GM19240 (cell line): ENCODE results near the gene INSIG1.

Experiments
- DNase-seq: peaks from one replicate; pipeline ENCODE4 v3.0.0; 2011; ENCODE audit warnings: low spot score; ENCODE audit not compliant: insufficient read length

INSIG1 gene

GRCh38 chr7:155300641-155301452 lies 3.2 kb downstream of the INSIG1 start:
- no peak for DNase-seq

- no peak for DNase-seq
Measured at GRCh38 chr7:155303039-155303593, 5.4 kb downstream of the INSIG1 start.

DNA sequence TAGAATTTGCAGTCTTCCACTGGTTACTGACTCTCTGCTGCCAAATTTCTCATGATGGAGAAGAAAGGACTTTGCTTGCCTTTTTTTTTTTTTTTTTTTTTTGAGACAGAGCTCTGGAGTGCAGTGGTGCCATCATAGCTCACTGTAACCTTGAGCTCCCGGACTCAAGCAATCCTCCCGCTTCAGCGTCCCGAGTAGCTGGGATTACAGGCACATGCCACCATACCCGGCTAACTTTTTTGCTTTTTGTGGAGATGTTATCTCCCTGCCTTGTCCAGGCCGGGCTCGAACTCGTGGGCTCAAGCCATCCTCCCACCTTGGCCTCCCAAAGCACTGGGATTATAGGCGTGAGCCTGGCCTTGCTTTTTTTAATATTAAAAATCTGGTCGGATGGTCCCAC lies 6.2 kb downstream of the INSIG1 start:
- no peak for DNase-seq

- no peak for DNase-seq
Measured at GRCh38 chr7:155305231-155305904, 7.7 kb downstream of the INSIG1 start.

DNA sequence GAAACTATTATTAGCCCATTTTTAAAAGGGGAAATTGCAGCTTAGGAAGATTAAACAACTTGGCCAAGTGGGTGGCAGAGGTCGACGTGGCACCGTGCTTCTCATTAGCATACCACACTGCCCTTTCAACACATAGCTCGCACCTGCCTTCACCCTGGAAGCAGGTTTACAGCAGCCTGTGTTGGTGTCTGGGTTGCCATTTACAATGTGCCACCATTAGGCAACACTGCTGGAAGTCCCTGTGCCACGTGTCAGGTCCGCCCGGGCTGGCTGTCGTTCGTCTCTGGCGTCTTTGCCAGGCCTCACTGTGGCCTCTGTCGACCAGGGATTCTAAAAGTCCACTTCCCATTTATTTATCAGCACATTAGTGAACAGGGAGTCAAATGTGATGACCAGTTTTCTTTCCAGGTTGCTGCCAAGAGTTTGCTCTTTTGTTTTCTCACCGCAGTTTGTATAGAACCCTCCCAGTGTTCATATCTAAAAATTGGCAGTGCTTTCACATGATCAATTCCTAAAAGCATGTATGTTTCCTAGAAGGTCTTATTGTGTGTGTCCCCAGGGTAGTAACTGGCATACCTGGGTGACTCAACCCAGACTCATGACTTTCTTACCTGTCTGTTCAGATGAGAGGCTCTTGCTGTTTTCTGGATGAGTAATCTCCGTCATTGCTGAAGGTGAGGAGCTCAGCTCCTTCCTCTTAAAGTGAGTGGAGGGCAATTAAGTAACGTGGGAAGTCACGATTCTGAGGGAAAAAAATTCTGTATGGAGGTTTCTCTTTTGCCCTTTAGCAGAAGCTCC lies 9.2 kb downstream of the INSIG1 start:
- no peak for DNase-seq

GRCh38 chr7:155308330-155309020 lies 10.8 kb downstream of the INSIG1 start:
- no peak for DNase-seq

DNA sequence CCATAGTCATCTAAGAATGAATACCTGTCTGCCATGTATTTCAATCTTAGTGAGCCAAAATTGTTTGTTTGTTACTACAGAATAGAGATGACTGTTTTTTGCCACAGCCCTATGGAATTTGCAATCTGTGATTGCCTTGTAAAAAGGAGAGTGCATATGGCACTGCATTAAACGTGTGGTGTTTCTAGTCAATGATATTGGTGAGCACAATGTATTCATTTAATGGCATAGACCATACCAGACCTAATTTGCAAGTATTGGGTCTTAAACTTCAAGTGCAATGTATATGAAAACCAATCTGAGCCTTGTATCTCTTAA lies 11.3 kb downstream of the INSIG1 start:
- no peak for DNase-seq

DNA sequence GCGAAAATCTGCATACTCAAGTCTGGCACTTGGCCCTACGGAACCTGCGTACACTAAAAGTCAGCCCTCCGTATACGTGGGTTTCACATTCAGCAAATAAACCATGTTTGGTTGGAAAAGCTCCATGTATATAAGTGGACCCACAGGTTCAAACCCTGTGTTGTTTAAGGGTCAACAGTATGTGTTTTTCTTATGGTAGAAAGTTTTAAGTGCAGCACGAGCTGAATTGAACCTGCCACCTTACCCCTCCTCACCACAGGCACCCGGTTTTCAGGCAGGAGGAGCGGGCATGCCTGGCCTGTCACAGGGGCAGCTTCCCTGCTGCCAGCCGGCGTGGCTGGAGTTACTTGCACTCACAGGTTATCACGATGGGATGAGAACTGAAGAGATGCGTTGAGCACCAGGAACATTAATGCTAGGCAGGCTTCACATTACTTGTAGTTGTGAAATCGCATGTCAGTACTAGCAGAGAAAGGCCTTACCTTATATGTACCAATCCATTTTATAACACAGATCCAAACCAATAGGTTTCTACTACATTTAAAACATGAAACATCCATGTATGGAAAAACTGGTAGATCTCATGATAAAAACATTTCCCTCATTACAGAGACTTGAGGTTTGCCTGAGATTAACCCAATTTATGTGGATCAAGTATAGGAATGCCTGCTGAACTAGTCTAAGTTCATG lies 12.9 kb downstream of the INSIG1 start:
- no peak for DNase-seq

DNA sequence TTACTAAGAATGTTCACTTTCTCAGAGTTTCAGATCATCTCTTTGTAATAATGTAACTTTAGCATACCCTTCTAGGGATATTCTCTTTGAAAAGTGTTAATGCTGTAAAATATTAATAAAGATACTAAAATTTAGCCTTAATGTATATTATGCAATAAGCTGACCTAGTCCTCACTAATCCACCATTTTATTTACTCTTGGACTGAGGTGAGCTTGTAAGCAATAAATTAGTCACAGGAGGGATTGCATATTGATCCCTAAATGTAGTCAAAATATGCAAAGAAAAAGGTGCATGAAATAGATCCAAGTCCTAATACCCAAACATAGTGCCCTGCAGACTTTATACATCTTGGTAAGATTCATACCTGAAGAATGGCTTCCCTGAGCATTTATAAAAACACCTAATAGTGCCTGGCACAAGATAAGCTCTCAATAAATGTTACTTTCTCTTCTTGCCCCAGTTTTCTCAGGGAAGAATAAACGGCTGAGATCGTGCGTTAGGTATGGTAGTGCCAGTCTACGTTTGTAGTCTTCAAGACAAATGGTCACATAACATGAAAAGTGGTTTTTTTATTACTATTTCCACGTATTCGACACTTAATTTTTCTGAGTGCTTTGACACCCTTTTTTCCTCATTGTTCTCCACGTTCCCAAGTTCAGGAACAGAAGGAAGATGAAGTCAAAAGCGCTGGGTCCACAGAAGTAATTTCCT lies 14.3 kb downstream of the INSIG1 start:
- DNase-seq: no peak

- DNase-seq: no peak
Measured at GRCh38 chr7:155312633-155313032, 15.0 kb downstream of the INSIG1 start.

DNA sequence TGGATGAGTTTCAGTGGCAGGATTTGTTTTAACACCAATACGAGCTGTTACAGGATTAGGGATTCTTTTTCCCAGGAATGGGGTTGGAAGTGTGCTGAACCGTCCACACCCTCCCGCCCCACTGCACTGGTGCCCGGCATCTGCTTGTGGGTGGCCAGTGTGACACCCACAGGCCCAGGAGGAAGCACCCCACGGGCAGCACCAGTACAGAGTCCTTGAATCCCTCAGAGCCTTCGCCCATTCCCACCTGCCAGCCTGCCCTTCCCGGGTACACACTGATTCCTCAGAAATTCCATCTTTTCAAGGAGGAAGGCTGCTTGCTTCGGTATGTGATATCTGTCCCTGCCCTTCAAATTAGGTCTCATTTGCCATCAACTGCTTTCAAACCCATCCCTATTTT lies 15.4 kb downstream of the INSIG1 start:
- DNase-seq: no peak

GRCh38 chr7:155315977-155316376 lies 18.3 kb downstream of the INSIG1 start:
- no peak for DNase-seq

DNA sequence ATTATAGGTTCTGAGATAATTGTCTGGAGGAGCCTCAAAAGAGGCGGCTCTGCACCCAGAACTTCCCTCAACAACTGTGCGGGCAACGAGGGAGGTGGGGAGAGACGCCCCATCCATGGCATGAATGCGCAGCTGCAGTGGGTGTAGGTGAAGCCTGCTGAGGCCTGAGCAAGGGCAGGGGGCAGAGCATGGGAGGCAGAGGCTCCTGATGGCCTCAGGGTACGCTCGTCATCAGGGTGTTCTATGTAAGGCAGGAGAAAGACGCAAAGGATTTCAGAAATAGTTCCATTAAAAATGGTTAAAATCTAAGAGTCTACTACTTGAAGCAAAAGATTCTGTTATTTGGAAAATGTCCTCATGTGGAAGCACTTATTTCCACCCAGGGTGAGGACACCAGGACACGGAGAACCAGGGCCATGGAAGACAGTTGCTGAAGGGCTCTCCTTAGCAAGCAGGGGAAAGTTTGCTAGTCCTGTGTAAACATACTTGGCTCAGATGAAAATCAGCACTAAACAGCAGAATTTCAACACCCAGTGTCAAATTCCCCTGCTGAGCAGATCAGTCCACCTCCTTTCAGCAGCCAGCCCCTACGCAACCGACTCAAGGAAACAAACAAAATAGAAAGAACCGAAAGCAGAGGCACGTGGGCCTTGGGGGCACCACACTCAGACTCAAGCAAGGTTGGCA lies 18.9 kb downstream of the INSIG1 start:
- DNase-seq: no peak

- DNase-seq: no peak
Measured at GRCh38 chr7:155317114-155317434, 19.4 kb downstream of the INSIG1 start.

- no peak for DNase-seq
Measured at GRCh38 chr7:155318245-155318644, 20.6 kb downstream of the INSIG1 start.

DNA sequence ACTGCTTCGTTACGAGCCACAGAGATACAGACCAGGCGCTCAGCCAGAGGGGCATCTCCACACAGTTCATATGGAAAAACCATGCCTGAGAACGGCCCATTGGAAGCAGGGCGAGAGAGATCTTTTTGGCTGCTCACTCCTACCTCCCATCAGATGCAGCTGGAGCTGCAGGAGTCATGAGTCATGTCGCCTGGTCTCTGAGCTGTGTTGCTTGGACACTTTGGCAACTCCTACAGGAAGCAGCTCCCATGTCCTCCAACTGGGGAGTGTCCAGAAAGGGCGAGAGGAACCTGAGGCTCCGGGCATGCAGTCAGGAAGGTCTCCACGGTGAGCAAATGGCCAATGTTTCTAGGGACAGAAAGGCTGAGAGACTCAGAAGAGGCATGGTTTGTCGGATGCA lies 24.9 kb downstream of the INSIG1 start:
- DNase-seq: no peak

GRCh38 chr7:155323001-155323638 lies 25.4 kb downstream of the INSIG1 start:
- DNase-seq: no peak

- no peak for DNase-seq
Measured at GRCh38 chr7:155324012-155324917, 26.6 kb downstream of the INSIG1 start.
